ENCODE results near the gene C9.

DNA sequence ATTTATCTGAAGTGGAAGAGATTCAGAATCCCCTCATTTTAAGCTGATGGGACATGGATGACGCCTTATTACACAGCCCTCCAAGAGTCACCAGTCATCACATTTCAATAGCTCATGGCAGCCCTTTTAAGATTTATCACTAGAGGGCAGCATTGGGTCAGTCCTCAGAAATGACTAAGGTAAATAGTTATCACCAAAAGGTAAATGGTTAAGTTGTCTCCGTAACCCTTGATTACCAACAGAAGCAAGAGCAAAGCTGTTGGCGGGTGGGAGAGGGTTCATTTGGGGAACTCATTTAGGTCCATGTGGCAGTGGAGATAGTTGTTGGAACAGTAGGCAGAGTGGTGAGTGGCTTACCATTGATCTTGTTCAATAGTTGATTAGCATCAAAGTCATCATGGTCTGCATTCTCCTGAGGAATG lies 12.0 kb upstream of the C9 start:
- TF ChIP-seq CTCF (IDR thresholded peaks at IDR 0.05) (peak; percentile 60 to 87 (median 73)), POLR2A (IDR thresholded peaks at IDR 0.05) (no peak)

Measured in heart left ventricle (tissue), 13 donors.